ENCODE data around the gene EXOC6B.

The EXOC6B gene

DNA sequence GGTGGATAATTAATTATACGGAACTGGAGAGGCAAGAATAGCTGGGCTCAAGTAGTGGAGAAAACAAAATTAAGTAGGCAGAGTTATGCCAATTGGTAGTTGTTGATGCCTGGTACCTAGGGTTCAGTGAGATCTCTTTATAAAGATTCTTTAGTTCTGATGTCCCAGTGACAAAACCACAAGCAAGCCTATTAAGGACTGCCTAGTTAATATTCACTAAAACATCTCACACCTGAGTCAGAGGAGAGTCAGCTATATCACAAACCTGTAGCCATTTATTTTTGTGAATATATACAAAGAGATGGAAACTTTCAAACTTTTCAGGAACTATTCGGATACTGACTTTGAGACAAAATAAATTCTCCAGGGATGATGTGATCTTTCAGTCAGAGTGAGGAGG lies 464.3 kb downstream of the EXOC6B start:
- Histone ChIP-seq H3K4me3 (ENCODE audit: low read length) (no peak overlapping the region), H3K36me3 (replicated peaks; ENCODE audit: insufficient read depth, low read length) (no peaks in the 10 kb centered on the region), H3K4me1 (ENCODE audit: low read length) (no peaks in the 10 kb centered on the region), H3K9me2 (replicated peaks; ENCODE audit: insufficient read depth, low read length) (no peaks in the 10 kb centered on the region), H3K79me2 (ENCODE audit: low read length) (no peaks in the 10 kb centered on the region), H3K9ac (ENCODE audit: low read length) (no peak overlapping the region), H4K20me1 (ENCODE audit: insufficient read depth, low read length) (no peaks in the 10 kb centered on the region), H3K4me2 (ENCODE audit: low read depth, low read length) (no peak overlapping the region), H3F3A (ENCODE audit: insufficient read depth, low read length) (no peaks in the 10 kb centered on the region), H3K27ac (ENCODE audit: low read length) (no peak overlapping the region), H3K27me3 (replicated peaks; ENCODE audit: insufficient read depth, low read length) (no peaks in the 10 kb centered on the region), H3K9me3 (replicated peaks; ENCODE audit: insufficient read depth, low read length) (no peaks in the 10 kb centered on the region), H2AFZ (ENCODE audit: low read length) (no peak overlapping the region)
- no peak for DNase-seq
- TF ChIP-seq EZH2 (optimal IDR thresholded peaks at IDR 0.05; ENCODE audit: low read depth, low read length) (no peak), EZH2phosphoT487 (IDR thresholded peaks at IDR 0.05; ENCODE audit: low read length) (no peak)
- TF ChIP-seq, protein P1, sequence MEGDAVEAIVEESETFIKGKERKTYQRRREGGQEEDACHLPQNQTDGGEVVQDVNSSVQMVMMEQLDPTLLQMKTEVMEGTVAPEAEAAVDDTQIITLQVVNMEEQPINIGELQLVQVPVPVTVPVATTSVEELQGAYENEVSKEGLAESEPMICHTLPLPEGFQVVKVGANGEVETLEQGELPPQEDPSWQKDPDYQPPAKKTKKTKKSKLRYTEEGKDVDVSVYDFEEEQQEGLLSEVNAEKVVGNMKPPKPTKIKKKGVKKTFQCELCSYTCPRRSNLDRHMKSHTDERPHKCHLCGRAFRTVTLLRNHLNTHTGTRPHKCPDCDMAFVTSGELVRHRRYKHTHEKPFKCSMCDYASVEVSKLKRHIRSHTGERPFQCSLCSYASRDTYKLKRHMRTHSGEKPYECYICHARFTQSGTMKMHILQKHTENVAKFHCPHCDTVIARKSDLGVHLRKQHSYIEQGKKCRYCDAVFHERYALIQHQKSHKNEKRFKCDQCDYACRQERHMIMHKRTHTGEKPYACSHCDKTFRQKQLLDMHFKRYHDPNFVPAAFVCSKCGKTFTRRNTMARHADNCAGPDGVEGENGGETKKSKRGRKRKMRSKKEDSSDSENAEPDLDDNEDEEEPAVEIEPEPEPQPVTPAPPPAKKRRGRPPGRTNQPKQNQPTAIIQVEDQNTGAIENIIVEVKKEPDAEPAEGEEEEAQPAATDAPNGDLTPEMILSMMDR (IDR thresholded peaks at IDR 0.05; ENCODE audit: low read length) = no peak

- no peak overlapping the region for H3K4me2 ChIP-seq (ENCODE audit: low read depth, low read length)
- no peaks in the 10 kb centered on the region for H3K9me2 ChIP-seq (replicated peaks; ENCODE audit: insufficient read depth, low read length)
- H3K9ac ChIP-seq (ENCODE audit: low read length) = no peak overlapping the region
- no peaks in the 10 kb centered on the region for H3K27me3 ChIP-seq (replicated peaks; ENCODE audit: insufficient read depth, low read length)
- H3F3A ChIP-seq (ENCODE audit: insufficient read depth, low read length) = no peaks in the 10 kb centered on the region
- H4K20me1 ChIP-seq (ENCODE audit: insufficient read depth, low read length) = no peaks in the 10 kb centered on the region
- no peaks in the 10 kb centered on the region for H3K79me2 ChIP-seq (ENCODE audit: low read length)
- TF ChIP-seq EZH2 (optimal IDR thresholded peaks at IDR 0.05; ENCODE audit: low read depth, low read length) (no peak), EZH2phosphoT487 (IDR thresholded peaks at IDR 0.05; ENCODE audit: low read length) (no peak)
- TF ChIP-seq, protein P1 (IDR thresholded peaks at IDR 0.05; ENCODE audit: low read length) = no peak
- H3K4me3 ChIP-seq (ENCODE audit: low read length) = no peak overlapping the region
- no peak overlapping the region for H2AFZ ChIP-seq (ENCODE audit: low read length)
- H3K4me1 ChIP-seq (ENCODE audit: low read length) = no peaks in the 10 kb centered on the region
- no peak overlapping the region for H3K27ac ChIP-seq (ENCODE audit: low read length)
- no peak for DNase-seq
- H3K9me3 ChIP-seq (replicated peaks; ENCODE audit: insufficient read depth, low read length) = no peaks in the 10 kb centered on the region
- no peaks in the 10 kb centered on the region for H3K36me3 ChIP-seq (replicated peaks; ENCODE audit: insufficient read depth, low read length)
Measured at GRCh38 chr2:72361042-72361441, 464.8 kb downstream of the EXOC6B start.

DNA sequence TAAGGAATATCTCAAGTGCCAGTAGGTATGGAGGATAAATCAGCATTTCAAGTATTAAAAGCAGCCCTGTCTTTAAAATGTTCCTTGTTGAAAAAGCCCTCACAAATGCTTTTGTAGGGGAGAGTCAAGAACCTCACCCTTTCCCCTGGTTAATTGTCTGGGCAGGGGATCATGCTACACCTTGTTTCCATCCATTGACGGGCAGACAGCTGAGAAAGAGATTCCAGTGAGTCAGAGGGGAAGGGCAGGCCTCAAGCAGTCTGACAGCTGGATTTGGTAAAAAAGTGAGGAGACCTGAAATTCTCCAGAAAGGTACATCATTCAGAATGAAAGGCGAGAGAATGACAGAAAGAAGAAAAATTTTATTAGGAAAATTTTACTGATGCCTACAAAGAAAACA lies 475.0 kb downstream of the EXOC6B start:
- H3K27ac ChIP-seq (ENCODE audit: low read length) = no peak overlapping the region
- no peak overlapping the region for H3K9ac ChIP-seq (ENCODE audit: low read length)
- no peaks in the 10 kb centered on the region for H3F3A ChIP-seq (ENCODE audit: insufficient read depth, low read length)
- no peak overlapping the region for H3K4me3 ChIP-seq (ENCODE audit: low read length)
- no peaks in the 10 kb centered on the region for H3K9me2 ChIP-seq (replicated peaks; ENCODE audit: insufficient read depth, low read length)
- no peak overlapping the region for H2AFZ ChIP-seq (ENCODE audit: low read length)
- no peak overlapping the region for H3K4me2 ChIP-seq (ENCODE audit: low read depth, low read length)
- H3K36me3 ChIP-seq (replicated peaks; ENCODE audit: insufficient read depth, low read length) = no peaks in the 10 kb centered on the region
- H4K20me1 ChIP-seq (ENCODE audit: insufficient read depth, low read length) = no peaks in the 10 kb centered on the region
- no peak for TF ChIP-seq EZH2phosphoT487 (IDR thresholded peaks at IDR 0.05; ENCODE audit: low read length)
- TF ChIP-seq, protein P1 (IDR thresholded peaks at IDR 0.05; ENCODE audit: low read length) = no peak
- no peak for TF ChIP-seq EZH2 (optimal IDR thresholded peaks at IDR 0.05; ENCODE audit: low read depth, low read length)
- no peaks in the 10 kb centered on the region for H3K4me1 ChIP-seq (ENCODE audit: low read length)
- H3K27me3 ChIP-seq (replicated peaks; ENCODE audit: insufficient read depth, low read length) = no peaks in the 10 kb centered on the region
- no peaks in the 10 kb centered on the region for H3K79me2 ChIP-seq (ENCODE audit: low read length)
- no peaks in the 10 kb centered on the region for H3K9me3 ChIP-seq (replicated peaks; ENCODE audit: insufficient read depth, low read length)
- no peak for DNase-seq

All from MM.1S (cell line).